G401.6 (cell line): ENCODE data around the gene TTC6.

ENCODE experiments used
- FAIRE-seq: peaks from 2 replicates; lab custom pipeline; 2012; peaks lifted over from hg19 to GRCh38; lab: Jason Lieb, UNC

TTC6 gene

GRCh38 chr14:37598747-37599506 is 3.5 kb downstream of the TTC6 start:
- no peak for FAIRE-seq

DNA sequence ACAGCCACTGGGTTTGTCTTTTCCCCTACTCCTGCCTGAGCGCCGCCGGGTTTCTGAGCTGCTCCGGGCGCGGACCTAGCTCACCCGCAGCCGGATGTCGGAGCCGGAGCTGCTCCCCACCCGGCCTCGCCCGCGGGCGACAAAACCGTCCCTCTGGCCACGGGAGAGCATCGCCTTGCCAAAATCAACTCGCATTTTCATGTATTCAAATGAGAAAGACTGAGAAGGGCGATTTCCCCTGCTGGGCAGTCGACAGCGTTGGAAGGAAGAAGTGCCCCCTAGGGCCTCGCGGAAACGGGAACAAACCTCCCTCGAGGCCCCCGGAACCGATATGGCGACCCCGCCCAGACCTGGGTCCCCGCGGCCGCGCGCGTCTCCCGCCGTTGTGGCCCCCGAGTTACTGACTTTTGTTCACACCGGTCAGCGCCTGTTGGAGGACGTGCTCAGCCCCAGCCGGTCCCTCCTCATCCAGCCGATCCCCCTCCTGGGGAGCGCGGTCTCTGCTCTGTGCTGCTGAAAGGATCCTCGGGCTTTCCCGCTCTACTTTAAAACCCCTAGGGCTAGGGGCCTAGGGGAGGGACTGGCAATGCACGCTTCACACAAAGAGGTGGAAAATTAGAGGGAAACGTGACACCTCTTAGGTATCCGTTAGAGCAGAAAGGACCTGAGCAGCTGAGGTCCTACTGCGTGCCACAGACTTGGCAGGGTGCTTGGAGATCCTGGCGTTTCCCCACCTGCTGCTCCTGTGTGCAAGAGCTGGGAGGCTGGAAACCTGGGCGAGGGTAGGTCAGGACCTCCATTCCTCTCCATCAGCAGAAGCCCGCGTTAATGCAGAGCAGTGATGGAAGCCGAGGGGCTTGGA is 4.3 kb downstream of the TTC6 start:
- FAIRE-seq = no peak

DNA sequence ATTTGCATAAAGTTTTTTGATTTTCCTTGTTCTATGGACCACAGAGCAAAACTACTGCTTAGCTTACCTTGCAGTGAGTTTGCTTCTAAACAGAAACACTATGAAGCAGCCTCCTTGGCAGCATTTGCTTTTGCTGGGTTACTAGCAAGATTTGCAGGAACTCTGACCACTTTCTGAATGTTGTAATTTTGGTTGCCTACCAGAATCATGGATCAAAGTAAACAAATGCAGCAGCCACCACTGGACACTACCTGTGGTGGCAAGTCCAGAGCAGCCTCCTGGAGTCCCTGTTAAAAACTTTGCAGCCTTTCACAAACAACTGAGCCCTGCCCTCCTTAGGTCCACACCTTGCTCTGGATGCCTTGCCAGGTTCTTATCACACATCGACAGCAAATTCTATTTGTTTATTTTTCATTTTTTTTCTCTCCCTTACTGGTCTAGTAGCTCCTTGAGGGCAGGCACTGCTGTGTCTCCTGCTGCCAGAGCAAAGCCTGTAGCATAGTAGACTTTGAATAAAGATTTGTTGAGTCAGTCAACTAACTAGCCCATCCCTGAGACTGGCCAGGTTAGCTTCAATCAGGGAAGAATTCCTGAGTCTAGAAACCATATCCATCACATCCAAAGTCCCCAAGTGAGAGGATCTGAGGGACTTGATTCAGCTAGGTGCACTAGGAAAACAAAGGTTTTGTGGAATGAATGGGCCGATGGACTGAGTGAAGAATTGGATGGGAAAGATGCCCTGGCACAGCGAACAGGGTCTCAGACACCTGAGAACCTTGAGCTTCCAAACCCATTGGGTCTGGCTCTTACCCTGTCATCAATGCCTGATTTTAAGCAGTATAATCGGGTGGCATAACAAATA is 5.7 kb downstream of the TTC6 start:
- FAIRE-seq = no peak

- FAIRE-seq = no peak
Observed at GRCh38 chr14:37601865-37602264, 6.4 kb downstream of the TTC6 start.

DNA sequence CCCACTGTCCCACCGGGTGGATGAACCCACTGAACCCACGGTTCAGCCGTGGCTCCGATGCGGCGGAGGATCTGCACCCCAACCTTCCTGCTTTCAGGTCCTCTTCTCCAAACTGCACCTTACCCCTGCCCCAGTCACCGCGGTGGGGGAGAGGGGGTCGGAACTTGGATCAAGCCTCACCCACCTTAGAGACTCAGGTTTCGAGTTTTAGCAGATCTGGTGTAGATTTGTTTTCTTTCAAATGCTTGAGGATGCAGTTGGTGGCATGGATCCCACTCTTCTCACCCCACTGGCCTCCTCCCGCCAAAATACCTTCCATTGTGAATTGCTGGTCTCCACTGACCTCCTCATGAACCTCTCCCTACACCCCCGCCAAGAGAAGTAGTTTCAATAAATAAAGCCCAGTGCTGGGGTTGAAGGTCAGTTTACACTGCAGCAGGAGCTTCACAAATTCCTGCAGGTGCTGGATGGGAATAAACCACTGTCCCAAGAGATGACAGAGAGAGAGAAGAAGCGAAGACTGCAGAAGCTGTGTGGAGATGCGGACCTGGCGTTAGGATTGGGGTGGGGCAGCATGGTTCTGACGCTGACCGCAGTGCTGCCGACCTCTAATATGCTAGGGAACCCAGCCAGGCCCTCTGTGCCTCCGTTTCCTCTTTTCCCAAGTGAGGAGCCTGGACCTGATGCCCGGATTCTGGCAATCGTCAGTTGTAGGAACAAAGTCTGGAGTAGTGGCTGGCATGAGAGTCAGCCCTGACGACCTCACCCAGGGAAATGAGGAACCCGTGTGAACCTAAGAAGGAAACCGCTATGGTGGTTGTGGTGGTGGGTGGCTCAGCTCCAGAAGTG is 7.4 kb downstream of the TTC6 start:
- no peak for FAIRE-seq

- no peak for FAIRE-seq
Observed at GRCh38 chr14:37603688-37604251, 8.3 kb downstream of the TTC6 start.

- no peak for FAIRE-seq
Observed at GRCh38 chr14:37606678-37607077, 11.2 kb downstream of the TTC6 start.

- no peak for FAIRE-seq
Observed at GRCh38 chr14:37608649-37609048, 13.2 kb downstream of the TTC6 start.

DNA sequence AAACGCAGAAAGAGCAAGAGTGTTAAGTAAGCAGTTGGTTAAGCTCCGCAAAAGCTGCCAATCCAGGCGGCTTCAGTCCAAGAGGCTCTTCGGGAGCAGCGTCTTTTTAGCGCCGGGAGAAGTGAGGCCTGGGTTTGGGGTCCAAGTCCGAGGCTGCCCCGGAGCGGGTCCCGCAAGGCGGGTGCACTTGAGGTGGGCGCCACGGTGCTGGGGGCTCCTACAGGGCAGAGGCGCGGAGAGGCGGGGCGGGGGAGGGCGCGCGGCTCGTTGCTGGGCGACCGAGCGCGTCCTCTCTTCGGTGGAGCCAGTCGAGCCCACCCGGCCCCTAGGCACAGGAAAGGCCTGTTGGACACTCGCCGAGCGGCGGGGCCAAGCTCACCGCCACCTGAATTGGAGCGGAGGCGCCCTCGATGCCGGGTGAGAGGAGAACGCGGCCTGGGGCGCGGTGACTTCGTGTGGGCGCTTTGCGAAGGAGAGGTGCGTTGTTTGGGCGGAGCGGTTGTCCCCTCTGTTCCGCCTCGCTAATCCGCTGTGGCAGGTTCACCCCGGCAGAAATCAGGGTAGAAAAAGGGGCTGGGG is 15.6 kb downstream of the TTC6 start:
- no peak for FAIRE-seq

DNA sequence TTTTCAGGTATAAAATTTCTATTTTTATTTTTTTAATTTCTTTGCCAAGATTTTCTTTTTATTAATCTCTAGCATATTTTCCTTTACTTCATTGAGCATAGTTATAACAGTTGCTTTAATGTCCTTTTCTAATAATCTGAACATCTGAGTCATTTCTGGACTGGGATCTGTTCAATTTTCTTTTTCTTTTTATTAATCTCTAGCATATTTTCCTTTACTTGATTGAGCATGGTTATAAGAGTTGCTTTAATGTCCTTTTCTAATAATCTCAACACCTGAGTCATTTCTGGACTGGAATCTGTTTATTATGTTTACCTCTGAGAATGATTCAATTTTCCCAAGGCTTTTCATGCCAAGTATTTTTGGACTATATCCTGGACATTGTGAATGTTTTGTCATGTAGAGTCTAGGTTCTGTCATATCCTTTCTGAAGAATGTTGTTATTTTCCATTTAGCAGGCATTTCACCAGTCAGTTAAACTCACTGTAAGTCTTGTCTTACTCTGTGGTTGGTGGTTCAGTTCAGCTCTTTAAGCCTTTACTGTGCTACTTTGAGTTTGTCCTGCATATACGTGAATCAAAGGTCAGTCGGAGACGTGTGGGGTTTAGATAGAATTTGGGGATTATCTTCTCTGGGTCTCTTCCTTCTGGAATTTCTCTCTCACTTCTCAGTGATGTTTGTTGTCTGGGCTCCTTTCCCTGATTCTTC is 20.3 kb downstream of the TTC6 start:
- no peak for FAIRE-seq

DNA sequence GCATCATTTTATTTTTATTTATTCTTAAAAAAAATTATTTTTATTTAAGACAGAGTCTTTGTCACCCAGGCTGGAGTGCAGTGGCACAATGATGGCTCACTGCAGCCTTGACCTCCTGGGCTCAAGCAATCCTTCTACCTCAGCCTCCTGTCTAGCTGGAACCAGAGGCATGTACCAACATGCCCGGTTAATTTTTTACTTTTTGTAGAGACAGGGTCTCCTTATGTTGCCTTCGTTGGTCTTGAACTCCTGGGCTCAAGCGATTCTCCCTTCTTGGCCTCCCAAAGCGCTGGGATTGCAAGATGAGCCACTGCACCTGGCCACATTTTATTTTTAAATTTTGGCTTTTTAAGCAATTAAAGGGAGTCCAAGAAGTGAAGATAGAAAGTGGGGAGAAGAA is 21.4 kb downstream of the TTC6 start:
- FAIRE-seq = no peak

- no peak for FAIRE-seq
Observed at GRCh38 chr14:37617864-37618365, 22.5 kb downstream of the TTC6 start.

DNA sequence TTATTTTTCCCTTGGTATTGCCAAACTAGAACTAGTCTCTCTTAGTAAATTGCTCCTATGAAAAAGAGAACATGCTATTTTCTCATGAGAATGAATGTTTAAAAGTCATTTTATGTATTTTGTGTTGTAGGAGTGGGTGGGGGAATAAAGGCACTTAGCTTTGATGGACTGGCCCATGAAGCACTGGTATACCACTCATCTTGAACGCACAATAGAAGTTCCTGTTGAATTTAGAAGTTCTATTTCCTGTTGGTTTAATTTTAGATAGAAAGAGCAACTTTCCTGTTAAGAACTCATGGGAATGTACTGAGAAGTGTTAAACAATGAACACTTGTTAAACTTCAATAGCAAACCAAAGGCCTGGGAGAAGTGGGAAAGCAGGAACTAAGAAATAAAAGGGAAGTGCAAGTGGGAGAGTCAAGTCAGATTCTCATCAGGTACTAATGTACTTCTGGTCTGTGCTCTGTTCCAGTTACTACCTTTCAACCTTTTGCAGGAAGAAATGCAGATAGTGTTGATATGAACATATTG is 23.1 kb downstream of the TTC6 start:
- FAIRE-seq = no peak

DNA sequence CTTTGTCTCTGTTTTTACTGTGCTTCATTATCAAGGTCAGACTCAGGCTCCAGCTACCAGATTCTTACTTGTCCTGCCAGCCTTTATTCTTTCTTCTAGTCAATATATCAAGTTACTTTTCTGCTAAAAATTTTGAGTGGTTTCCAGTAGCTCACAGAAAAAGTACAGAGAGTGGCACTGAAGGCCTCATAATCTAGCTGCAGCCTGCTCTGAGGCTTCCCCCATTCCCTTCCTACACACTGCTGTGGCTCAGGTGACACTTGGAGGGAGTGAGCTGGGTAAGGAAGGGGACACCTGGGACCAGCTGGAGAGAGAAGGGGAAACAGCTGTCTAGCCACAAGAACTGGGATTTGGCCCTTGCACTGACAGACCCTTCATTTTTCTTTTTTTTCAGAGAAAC is 25.4 kb downstream of the TTC6 start:
- FAIRE-seq = no peak

GRCh38 chr14:37622231-37622923 is 26.9 kb downstream of the TTC6 start:
- FAIRE-seq = no peak

DNA sequence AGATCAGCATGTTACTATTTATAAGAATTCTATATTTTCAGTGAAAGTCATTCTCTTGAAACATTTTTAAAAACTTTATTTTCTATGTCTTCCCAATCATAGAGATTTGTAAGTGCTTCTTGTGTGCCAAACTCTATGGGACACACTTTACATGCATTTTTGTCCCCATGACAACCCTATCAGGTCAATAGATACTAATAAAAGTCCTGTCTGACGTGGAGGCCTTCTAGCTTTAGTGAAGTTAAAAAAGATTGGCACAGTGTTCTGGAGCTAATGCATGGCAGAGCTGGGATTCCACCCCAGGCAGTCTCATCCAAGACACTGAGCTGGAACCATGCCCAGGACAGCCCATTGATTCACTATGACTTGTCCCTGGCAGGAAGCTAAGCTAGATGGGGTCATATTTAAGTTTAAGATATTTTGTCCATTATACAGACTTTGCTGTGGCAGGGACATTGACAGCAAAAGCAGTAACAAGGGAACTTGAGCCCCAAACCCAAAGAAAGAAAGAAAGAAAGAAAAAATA is 28.1 kb downstream of the TTC6 start:
- FAIRE-seq = no peak

- FAIRE-seq = no peak
Observed at GRCh38 chr14:37623971-37624370, 28.5 kb downstream of the TTC6 start.

DNA sequence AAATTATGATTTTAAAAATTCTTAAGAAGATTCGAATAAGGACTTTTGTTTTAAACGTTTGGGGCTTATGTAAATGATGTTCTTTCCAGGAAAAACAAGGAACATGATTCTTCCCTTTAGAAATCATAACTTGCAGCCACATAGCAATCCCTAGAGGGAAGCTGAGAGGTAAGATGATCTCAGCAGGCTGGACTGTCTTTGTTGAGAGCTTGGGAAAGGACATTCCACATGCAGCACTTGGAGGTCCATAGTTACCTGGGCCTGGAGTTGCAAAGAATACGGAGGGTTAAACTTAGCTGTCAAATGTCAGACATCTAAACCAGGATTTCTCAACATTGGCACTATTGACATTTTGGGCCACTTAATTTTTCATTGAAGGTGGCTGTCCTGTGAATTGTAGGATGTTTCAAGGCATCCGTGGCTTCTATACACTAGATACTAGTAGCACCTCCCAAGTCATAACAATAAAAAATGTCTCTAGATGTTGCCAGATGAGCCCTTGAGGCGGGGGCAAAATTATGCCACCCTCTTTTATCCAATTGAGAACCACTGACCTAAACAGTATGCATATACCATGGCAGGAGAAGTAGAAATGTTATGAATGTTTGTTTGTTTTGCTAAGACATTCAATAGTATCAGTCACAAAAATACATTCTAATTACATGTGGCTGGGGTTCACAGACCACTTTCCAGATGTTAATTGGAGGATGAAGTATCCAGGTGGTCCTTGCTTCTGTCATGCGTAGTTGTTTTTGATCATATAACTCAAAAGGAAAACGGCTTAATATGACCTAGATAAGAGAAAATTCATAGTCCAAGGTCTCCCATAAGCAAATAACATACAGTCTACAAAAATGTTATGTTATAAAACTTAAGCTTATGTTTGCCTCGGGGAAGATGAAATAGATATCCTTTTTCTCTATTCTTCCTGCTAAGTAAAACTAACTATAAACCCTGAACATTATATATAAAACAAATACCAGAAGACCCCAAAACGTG is 30.5 kb downstream of the TTC6 start:
- no peak for FAIRE-seq
